Upper lobe of right lung (tissue), 1 donor: ENCODE results near the gene ADGRE1. TPM values are rescaled to one million over a fixed set of nuclear protein-coding genes. Genes with fewer than 3 reads are reported as not detected.

Experiments used
- ATAC-seq: fragments of 200-7000 bp; cut with Tn5 transposase; one replicate; pipeline ENCODE4 v1.9.1; 2020; ENCODE audit warnings: mild to moderate bottlenecking, moderate library complexity
- DNase-seq: peaks from one replicate; pipeline ENCODE4 v3.0.0-alpha.2; 2020
- H3K27ac ChIP-seq: fragments of 200-600 bp; one replicate; pipeline ENCODE4 v1.8.0; 2022
- H3K27me3 ChIP-seq: fragments of 200-600 bp; one replicate; pipeline ENCODE4 v1.8.0; 2022; ENCODE audit warnings: mild to moderate bottlenecking
- H3K36me3 ChIP-seq: fragments of 200-600 bp; one replicate; pipeline ENCODE4 v1.8.0; 2022
- H3K4me1 ChIP-seq: fragments of 200-600 bp; one replicate; pipeline ENCODE4 v1.8.0; 2022
- H3K4me3 ChIP-seq: fragments of 200-600 bp; one replicate; pipeline ENCODE4 v1.8.0; 2022; ENCODE audit warnings: mild to moderate bottlenecking
- H3K9me3 ChIP-seq: fragments of 200-600 bp; one replicate; pipeline ENCODE4 v1.8.0; 2022
- intact Hi-C: fragments of 100-400 bp; cut with DNase I; formaldehyde crosslinking; loops from one replicate; pipeline ENCODE4 v1.11.0; 2022
- total RNA-seq: library from RNA; stranded (reverse); fragmentation: NEBNext Ultra II Directional; extraction: Animal tissue kit (Norgen Biotek cat#: 25700); gene quantifications from one replicate; pipeline ENCODE4 v1.2.1, GENCODE V29; 2021
- TF ChIP-seq, protein P1 (sequence below): fragments of 200-600 bp; IDR thresholded peaks from one replicate; pipeline ENCODE4 v1.8.0; 2022; ENCODE audit warnings: antibody characterized with exemption
- donor health status: DM: no; HTN: yes; CAD: no; lungs with severe emphysema.

The ADGRE1 gene
- total RNA-seq, 1 donor from 2014 or later: 1.8 TPM

DNA sequence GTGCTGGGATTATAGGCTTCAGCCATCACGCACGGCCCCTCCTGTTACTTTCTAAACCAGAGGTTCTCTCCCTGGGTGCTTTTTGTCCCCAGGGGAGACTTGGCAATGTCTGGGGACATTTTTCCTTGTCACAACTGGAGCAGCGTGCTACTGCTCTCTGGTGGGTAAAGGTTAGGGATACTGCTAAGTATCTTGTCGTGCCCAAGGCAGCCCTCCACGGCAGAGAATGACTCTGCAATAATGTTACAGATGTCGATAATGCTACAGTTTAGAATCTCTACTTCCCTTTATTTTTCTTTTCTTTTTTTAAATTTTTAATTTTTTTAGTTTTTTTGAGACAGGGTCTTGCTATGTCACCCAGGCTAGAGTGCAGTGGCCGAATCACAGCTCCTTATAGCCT lies 38.0 kb downstream of the ADGRE1 start:
- TF ChIP-seq, protein P1, sequence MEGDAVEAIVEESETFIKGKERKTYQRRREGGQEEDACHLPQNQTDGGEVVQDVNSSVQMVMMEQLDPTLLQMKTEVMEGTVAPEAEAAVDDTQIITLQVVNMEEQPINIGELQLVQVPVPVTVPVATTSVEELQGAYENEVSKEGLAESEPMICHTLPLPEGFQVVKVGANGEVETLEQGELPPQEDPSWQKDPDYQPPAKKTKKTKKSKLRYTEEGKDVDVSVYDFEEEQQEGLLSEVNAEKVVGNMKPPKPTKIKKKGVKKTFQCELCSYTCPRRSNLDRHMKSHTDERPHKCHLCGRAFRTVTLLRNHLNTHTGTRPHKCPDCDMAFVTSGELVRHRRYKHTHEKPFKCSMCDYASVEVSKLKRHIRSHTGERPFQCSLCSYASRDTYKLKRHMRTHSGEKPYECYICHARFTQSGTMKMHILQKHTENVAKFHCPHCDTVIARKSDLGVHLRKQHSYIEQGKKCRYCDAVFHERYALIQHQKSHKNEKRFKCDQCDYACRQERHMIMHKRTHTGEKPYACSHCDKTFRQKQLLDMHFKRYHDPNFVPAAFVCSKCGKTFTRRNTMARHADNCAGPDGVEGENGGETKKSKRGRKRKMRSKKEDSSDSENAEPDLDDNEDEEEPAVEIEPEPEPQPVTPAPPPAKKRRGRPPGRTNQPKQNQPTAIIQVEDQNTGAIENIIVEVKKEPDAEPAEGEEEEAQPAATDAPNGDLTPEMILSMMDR: no peak
- no peaks in the 10 kb centered on the region for H3K36me3 ChIP-seq
- no peak overlapping the region for H3K27ac ChIP-seq
- H3K4me3 ChIP-seq: no peak overlapping the region
- ATAC-seq (no peak), DNase-seq (no peak)
- H3K4me1 ChIP-seq: no peaks in the 10 kb centered on the region
- intact Hi-C loops: no loop called here
- H3K27me3 ChIP-seq: no peaks in the 10 kb centered on the region
- H3K9me3 ChIP-seq: peaks cover 8% of the 10 kb centered on the region

DNA sequence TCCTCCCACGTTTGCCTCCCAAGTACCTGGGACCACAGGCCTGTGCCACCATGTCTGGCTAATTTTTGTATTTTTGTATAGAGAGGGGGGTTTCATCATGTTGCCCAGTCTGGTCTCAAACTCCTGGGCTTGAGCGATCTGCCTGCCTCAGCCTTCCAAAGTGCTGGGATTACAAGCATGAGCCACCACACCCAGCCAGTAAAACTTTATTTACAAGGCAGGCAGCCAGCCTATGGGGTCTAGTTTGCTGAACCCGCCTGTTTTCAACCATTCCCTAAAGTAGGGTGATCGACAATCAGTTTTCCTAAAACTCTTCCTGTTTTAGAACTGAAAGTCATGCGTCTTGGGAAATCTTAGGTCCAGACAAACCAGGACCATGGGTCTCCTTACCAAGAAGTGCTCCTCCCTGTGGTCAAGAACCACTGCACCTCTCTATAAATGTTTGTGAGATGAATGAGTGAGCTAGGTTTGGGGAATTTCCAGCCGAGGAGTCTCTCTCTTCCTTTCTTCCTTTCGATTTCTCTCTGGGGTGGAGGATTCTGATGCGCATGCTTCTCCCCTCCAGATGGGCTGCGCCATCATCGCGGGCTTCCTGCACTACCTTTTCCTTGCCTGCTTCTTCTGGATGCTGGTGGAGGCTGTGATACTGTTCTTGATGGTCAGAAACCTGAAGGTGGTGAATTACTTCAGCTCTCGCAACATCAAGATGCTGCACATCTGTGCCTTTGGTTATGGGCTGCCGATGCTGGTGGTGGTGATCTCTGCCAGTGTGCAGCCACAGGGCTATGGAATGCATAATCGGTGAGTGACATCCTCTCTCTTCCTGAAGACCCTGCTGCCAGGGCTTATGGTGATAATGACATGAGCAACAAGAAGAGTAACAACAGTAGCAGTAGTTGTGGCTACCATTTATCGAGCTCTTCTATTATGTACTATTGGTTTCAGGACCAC lies 38.7 kb downstream of the ADGRE1 start:
- DNase-seq: no peak
- TF ChIP-seq, protein P1: peak; percentile 8
- no peaks in the 10 kb centered on the region for H3K4me1 ChIP-seq
- ATAC-seq: peak; percentile 71
- H3K27me3 ChIP-seq: no peaks in the 10 kb centered on the region
- no peaks in the 10 kb centered on the region for H3K36me3 ChIP-seq
- peaks cover 13% of the 10 kb centered on the region for H3K9me3 ChIP-seq
- H3K4me3 ChIP-seq: no peak overlapping the region
- H3K27ac ChIP-seq: no peak overlapping the region
- intact Hi-C loops: no loop called here

DNA sequence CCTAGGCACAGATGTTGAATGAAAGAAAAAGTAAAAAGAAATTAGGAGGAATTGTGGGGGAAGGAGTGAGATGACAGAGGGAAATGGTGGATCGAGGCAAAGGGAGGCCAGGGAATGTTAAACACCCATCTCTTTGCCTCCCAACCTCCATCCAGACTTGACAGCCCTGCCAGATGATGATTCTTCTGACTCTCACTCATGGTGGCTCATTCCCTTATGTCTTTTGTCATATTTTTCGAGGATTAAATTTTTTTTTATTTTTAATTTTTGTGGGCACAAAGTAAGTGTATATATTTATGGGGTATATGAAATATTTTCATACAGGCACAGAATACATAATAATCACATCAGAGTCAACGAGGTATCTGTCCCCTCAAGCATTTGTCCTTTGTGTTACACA lies 42.8 kb downstream of the ADGRE1 start:
- no peak overlapping the region for H3K27ac ChIP-seq
- ATAC-seq (no peak), DNase-seq (no peak)
- no peak overlapping the region for H3K4me3 ChIP-seq
- H3K4me1 ChIP-seq: no peaks in the 10 kb centered on the region
- TF ChIP-seq, protein P1: no peak
- no peaks in the 10 kb centered on the region for H3K36me3 ChIP-seq
- H3K9me3 ChIP-seq: peaks cover 13% of the 10 kb centered on the region
- intact Hi-C loops: no loop called here
- H3K27me3 ChIP-seq: no peaks in the 10 kb centered on the region

DNA sequence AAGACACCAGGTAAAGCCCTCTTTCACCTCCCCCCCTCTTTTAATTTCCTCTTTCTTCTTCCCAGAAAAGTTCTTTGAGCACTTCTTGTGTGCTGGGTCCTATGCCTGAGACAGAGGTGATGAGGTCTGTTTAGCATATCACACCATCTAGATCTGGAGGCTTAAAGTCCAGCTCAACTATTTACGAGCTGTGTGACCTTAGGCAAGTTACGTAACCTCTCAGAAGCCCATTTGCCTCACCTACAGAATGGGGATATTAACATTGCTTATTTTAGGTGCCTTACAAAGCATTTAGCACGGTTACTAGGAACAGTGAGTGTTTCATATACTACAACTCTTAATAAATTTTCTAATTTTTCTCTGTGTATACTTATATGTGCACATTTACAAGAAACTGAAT lies 47.7 kb downstream of the ADGRE1 start:
- no peak for ATAC-seq
- intact Hi-C loops: no loop called here
- no peak overlapping the region for H3K27ac ChIP-seq
- no peak overlapping the region for H3K4me3 ChIP-seq
- TF ChIP-seq, protein P1: no peak
- no peaks in the 10 kb centered on the region for H3K4me1 ChIP-seq
- peaks cover 8% of the 10 kb centered on the region for H3K9me3 ChIP-seq
- H3K36me3 ChIP-seq: no peaks in the 10 kb centered on the region
- no peaks in the 10 kb centered on the region for H3K27me3 ChIP-seq
- DNase-seq: no peak

DNA sequence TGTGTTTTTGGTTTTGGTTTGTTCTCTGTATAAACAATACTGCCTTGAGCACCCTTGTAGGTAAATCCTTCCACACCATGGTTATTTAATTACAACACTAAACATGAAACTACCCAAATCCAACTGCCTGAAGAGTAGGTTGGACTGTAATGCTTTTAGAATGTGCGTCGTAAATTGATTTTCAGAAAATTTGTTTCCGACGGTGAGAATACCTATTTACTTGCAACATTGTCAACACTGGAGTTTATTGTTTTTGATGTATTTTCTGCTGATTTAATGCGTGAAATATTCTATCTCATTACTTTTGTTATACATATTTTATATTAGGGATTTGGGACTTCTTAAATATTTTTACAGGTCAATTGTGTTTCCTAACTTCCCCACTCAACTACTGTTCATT lies 48.2 kb downstream of the ADGRE1 start:
- no peaks in the 10 kb centered on the region for H3K4me1 ChIP-seq
- H3K27me3 ChIP-seq: no peaks in the 10 kb centered on the region
- intact Hi-C loops: no loop called here
- no peak for DNase-seq
- H3K4me3 ChIP-seq: no peak overlapping the region
- TF ChIP-seq, protein P1: no peak
- H3K27ac ChIP-seq: no peak overlapping the region
- H3K9me3 ChIP-seq: peaks cover 3% of the 10 kb centered on the region
- H3K36me3 ChIP-seq: no peaks in the 10 kb centered on the region
- ATAC-seq: no peak
